Measurements from ENCODE around the gene THBS4.

DNA sequence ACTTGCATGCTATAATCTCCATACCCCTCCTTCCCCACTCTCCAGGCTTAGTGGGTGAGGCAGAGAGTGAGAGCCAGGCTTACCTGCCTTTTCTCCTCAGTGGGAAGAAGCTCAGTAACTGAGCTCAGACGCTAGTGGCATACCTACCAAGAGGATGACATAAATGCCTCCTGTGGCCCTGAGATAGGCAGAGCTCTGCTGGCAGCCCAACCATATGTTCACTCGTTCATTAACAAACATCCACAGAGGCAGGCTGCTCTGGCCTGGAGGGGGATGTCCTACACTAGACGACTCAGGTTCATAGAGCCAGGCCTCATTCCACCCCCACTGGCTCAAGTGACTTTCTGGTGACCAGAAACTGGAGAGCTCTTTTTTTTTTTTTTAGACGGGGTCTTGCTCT, 81.3 kb downstream of the THBS4 start:
- TF ChIP-seq BHLHE40 (IDR thresholded peaks at IDR 0.05; ENCODE audit: borderline replicate concordance): no peak
- TF ChIP-seq SUZ12 (IDR thresholded peaks at IDR 0.05): no peak
- TF ChIP-seq, protein P1, sequence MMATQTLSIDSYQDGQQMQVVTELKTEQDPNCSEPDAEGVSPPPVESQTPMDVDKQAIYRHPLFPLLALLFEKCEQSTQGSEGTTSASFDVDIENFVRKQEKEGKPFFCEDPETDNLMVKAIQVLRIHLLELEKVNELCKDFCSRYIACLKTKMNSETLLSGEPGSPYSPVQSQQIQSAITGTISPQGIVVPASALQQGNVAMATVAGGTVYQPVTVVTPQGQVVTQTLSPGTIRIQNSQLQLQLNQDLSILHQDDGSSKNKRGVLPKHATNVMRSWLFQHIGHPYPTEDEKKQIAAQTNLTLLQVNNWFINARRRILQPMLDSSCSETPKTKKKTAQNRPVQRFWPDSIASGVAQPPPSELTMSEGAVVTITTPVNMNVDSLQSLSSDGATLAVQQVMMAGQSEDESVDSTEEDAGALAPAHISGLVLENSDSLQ (IDR thresholded peaks at IDR 0.05): no peak
- TF ChIP-seq L3MBTL2 (conservative IDR thresholded peaks at IDR 0.05): no peak

Measured in HEK293T (cell line).